ENCODE measurements around the gene POLR3GL. TPM values are rescaled to one million over a fixed set of nuclear protein-coding genes. Genes with fewer than 3 reads are reported as not detected.

The POLR3GL gene
- total and polyA plus RNA-seq, 5 donors from 2014 or later: 30.8 to 129 (median 106) TPM

DNA sequence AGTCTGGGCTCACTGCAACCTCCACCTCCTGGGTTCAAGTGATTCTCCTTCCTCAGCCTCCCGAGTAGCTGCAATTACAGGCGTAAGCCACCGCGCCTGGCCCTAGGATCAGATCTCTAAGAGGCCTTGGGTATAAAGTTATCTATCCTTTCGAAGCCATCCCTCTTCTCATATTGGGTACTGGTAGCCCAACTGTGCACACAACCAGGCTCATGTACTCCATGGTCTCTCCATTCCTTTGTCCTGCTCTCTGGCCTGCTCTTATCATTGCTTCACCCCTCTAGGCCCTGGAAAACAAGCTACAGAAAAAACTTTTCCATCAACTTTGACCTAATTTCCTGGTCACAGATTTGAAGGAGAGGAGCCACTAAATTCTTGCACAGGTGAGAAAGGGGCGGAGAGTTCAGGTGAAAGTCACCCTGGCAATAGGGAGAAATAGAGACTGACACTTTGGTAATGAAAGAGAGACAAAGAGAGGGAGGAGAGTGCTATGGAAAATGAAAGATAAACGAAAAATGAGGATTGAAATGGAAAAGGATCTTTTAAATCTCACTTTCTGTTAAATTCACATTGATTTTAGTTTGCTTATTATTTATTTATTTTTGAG is 25.9 kb downstream of the POLR3GL start:
- Mint-ChIP-seq H3K27ac (peak overlapping the region; percentile 62 to 82 (median 68)), H3K36me3 (peaks cover 37% of the 10 kb centered on the region), H3K9me3 (peaks cover 0 to 4% (median 1%) of the 10 kb centered on the region in 7 donors), H3K4me3 (peak overlapping the region; percentile 90 to 100 (median 98)), H3K27me3 (no peaks in the 10 kb centered on the region), H3K4me1 (peaks cover 19 to 70% (median 55%) of the 10 kb centered on the region in 4 donors)
- Histone ChIP-seq H3K4me1 (ENCODE audit: control insufficient read depth, insufficient read depth, low read length, poor library complexity, severe bottlenecking) (peaks cover 51% of the 10 kb centered on the region), H3K36me3 (ENCODE audit: control insufficient read depth, insufficient read depth, low read length) (peaks cover 36% of the 10 kb centered on the region), H3K27ac (ENCODE audit: insufficient read depth, low read length, poor library complexity, severe bottlenecking) (peak overlapping the region; percentile 42), H3K4me3 (ENCODE audit: low read depth, low read length) (peak overlapping the region; percentile 40), H3K27me3 (ENCODE audit: control insufficient read depth, insufficient read depth, low read length) (no peaks in the 10 kb centered on the region), H3K9me3 (ENCODE audit: control insufficient read depth in 2 of 2, low read length in 2 of 2) (no peaks in the 10 kb centered on the region)
- DNase-seq (peak in 1 of 3 donors; percentile 10), ATAC-seq (ENCODE audit: low read depth in 2 of 2) (no peak)

DNA sequence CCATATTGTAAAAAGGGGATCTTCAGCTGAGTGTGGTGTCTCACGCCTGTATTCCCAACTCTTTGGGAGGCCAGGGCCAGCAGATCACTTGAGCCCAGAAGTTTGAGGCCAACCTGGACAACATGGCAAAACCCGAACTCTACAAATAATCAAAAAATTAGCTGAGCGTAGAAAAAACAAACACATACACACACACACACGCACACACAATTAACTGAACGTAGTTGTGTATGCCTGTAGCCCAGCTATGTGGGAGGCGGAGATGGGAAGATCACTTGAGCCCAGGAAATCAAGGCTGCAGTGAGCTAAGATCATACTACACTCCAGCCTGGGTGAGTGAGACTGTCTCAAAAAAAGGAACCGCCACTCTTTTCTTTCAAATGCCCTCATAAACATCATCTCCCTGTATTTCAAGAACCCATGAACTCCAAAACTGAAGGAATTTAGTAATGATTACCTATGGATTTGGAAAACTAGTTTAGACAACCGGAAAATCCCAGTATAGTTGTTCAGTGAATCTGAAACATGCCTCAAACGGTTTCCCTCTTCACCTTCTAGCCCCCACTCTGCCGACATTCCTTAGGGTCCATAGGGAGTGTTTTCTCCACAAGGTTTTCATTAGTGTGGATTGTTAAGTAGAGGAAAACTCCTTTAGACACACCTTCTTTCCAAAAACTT is 27.4 kb downstream of the POLR3GL start:
- no peaks in the 10 kb centered on the region for H3K27me3 ChIP-seq (ENCODE audit: control insufficient read depth, insufficient read depth, low read length)
- peaks cover 42% of the 10 kb centered on the region for H3K36me3 ChIP-seq (ENCODE audit: control insufficient read depth, insufficient read depth, low read length)
- no peaks in the 10 kb centered on the region for H3K9me3 ChIP-seq (ENCODE audit: control insufficient read depth in 2 of 2, low read length in 2 of 2)
- Mint-ChIP-seq H3K4me3 (peak overlapping the region; percentile 90 to 100 (median 98)), H3K4me1 (peaks cover 19 to 59% (median 49%) of the 10 kb centered on the region in 4 donors), H3K9me3 (peaks cover 0 to 10% (median 1%) of the 10 kb centered on the region in 7 donors), H3K27me3 (no peaks in the 10 kb centered on the region), H3K36me3 (peaks cover 49% of the 10 kb centered on the region), H3K27ac (peak overlapping the region in 2 of 3 donors; percentile 88 to 96)
- ATAC-seq (ENCODE audit: low read depth in 2 of 2) (no peak), DNase-seq (peak in 1 of 3 donors; percentile 24)
- H3K4me3 ChIP-seq (ENCODE audit: low read depth, low read length): peak overlapping the region; percentile 97
- H3K27ac ChIP-seq (ENCODE audit: insufficient read depth, low read length, poor library complexity, severe bottlenecking): peak overlapping the region; percentile 93
- peaks cover 45% of the 10 kb centered on the region for H3K4me1 ChIP-seq (ENCODE audit: control insufficient read depth, insufficient read depth, low read length, poor library complexity, severe bottlenecking)

DNA sequence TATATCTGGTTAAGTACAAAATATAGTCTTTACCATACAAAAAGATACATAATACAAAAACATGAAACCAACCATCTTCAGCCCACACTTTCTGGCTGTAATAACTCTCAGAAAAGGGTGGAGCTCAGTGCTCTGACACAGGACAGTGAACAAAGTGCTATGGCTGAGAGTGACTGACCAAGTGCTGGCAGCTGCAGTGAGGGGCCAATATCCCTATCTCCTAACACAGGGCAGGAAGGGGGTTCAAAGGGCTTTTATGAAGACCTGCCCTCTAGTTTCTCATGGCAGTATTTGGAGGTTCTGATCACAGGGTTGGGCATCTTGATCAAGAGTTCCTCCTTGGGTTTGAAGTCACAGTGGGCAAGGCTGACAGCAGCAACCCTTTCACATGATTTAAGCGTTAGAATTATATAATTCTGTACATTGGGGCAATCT is 28.0 kb downstream of the POLR3GL start:
- DNase-seq (peak in 1 of 3 donors; percentile 22), ATAC-seq (ENCODE audit: low read depth in 2 of 2) (no peak)
- Mint-ChIP-seq H3K27me3 (no peaks in the 10 kb centered on the region), H3K9me3 (peaks cover 0 to 10% (median 1%) of the 10 kb centered on the region in 7 donors), H3K4me3 (peak overlapping the region; percentile 90 to 100 (median 98)), H3K27ac (peak overlapping the region; percentile 83 to 96 (median 85)), H3K4me1 (peaks cover 18 to 61% (median 48%) of the 10 kb centered on the region in 4 donors), H3K36me3 (peaks cover 49% of the 10 kb centered on the region)
- Histone ChIP-seq H3K4me3 (ENCODE audit: low read depth, low read length) (peak overlapping the region; percentile 97), H3K9me3 (ENCODE audit: control insufficient read depth in 2 of 2, low read length in 2 of 2) (no peaks in the 10 kb centered on the region), H3K27ac (ENCODE audit: insufficient read depth, low read length, poor library complexity, severe bottlenecking) (peak overlapping the region; percentile 93), H3K36me3 (ENCODE audit: control insufficient read depth, insufficient read depth, low read length) (peaks cover 42% of the 10 kb centered on the region), H3K27me3 (ENCODE audit: control insufficient read depth, insufficient read depth, low read length) (no peaks in the 10 kb centered on the region), H3K4me1 (ENCODE audit: control insufficient read depth, insufficient read depth, low read length, poor library complexity, severe bottlenecking) (peaks cover 50% of the 10 kb centered on the region)

DNA sequence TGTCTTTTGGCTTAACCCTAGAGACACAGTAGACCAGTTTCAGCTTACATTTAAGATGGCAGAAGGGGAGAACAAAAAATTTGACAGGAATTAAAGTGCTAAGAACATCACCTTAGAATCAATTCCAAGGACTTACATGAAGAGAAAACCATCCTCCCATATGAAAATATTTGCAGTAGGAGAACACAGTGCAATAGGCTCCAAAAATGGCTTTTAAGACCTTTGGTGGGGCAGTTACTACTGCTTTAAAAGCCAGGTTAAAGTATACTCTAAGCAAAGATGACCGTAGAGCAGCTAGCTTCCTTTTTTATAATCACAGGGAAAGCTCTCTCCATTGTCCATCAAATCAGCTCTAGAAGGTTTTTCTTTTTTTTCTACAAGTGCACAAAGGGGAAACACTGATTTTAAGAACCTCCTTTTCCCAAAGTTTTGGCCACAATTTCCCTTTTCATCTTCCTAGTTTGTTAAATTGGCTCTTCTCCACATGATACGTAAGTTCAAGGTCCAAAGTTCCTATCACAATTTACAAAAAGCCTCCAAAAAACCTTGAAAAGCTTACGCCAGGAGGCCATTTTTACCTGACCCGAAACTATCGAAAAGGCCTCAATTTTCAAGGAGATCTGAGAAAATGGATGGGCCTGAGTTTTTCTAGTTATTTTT is 28.6 kb downstream of the POLR3GL start:
- no peaks in the 10 kb centered on the region for H3K27me3 Mint-ChIP-seq

DNA sequence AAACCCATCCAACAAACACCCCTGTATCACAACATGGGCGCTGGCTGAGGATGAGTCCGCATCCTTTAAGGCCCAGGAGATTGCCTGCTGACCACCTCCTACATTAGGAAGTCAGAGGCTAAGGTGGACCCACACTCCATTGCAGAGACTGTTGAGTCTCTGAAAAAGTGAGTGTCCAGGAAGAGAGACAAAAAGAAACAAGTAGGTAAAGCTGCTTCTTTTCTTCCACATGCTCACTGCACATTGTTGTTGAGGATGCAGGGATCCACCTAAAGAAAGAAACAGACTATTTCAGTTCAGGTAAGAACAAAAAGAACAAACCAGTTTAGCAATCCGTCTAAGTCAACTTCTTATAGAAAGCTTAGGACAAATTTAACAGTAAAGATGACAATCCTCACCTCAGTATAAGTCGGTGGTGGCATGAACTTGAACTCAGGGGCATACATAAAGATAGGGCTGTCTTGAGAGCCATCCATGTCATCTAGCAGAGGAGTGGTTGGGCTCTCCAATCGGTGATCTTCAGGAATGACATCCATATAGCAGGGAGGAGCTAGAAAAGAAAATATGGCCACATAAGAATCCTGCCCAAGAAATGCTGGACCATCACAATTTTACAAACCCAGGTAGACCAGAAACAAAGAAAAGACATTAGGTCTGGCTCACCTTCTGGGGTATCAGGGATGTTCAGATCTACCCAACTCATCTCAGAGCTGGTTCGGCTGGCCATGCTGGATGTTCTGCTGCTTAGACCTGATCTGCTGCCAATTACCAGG is 29.3 kb downstream of the POLR3GL start:
- no peak for ATAC-seq (ENCODE audit: low read depth in 2 of 2)

More for the DNA sequence above, 28.6 kb downstream of the POLR3GL start:
- H3K4me3 ChIP-seq (ENCODE audit: low read depth, low read length): peak overlapping the region; percentile 97
- DNase-seq (no peak), ATAC-seq (ENCODE audit: low read depth in 2 of 2) (no peak)
- peak overlapping the region; percentile 96 to 100 (median 97) for H3K27ac Mint-ChIP-seq
- no peaks in the 10 kb centered on the region for H3K9me3 ChIP-seq (ENCODE audit: control insufficient read depth in 2 of 2, low read length in 2 of 2)
- H3K27ac ChIP-seq (ENCODE audit: insufficient read depth, low read length, poor library complexity, severe bottlenecking): peak overlapping the region; percentile 93
- H3K4me3 Mint-ChIP-seq: peak overlapping the region; percentile 90 to 100 (median 98)
- H3K4me1 Mint-ChIP-seq: peaks cover 14 to 61% (median 46%) of the 10 kb centered on the region in 4 donors
- H3K27me3 ChIP-seq (ENCODE audit: control insufficient read depth, insufficient read depth, low read length): no peaks in the 10 kb centered on the region
- H3K9me3 Mint-ChIP-seq: peaks cover 0 to 10% (median 1%) of the 10 kb centered on the region in 7 donors
- H3K36me3 ChIP-seq (ENCODE audit: control insufficient read depth, insufficient read depth, low read length): peaks cover 42% of the 10 kb centered on the region
- H3K36me3 Mint-ChIP-seq: peaks cover 49% of the 10 kb centered on the region
- H3K4me1 ChIP-seq (ENCODE audit: control insufficient read depth, insufficient read depth, low read length, poor library complexity, severe bottlenecking): peaks cover 50% of the 10 kb centered on the region

DNA sequence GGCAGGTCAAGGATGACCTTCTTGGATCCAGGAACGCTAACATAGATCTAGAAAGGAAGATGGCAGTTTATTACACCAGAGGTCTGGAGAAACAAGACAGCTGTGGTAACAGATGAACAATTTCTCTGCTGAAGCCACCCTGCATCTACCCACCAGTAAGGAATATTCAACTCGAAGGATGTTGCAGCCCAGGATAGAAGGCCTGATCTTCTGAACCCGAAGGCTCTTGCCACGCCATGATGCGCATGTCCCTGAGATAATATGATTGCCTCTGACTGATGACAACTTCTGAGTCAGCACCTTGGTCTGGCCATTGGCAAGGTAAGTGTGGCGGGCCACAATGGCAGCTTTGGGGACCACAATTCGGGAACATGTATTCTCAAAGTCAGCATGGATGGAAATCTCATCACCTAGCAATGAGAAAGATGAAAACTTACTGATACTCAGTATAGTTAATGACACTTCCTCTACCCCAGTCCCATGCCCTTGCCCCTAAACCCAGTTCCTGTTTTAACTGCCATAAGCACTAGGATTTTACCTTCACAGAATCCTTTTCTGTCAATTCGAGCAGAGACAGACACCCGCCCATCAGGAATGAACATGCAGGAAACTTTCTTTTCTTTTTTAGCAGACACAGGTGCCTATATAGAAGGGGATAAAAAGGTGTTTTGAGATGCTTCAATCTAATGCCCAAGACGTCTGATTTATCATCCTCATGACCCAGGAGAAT is 30.1 kb downstream of the POLR3GL start:
- Mint-ChIP-seq H3K4me3 (peak overlapping the region; percentile 90 to 100 (median 98)), H3K9me3 (peaks cover 0 to 10% (median 1%) of the 10 kb centered on the region in 7 donors), H3K27ac (peak overlapping the region; percentile 90 to 100 (median 96)), H3K4me1 (peaks cover 6 to 63% (median 48%) of the 10 kb centered on the region in 4 donors), H3K27me3 (no peaks in the 10 kb centered on the region), H3K36me3 (peaks cover 49% of the 10 kb centered on the region)
- Histone ChIP-seq H3K27me3 (ENCODE audit: control insufficient read depth, insufficient read depth, low read length) (no peaks in the 10 kb centered on the region), H3K4me1 (ENCODE audit: control insufficient read depth, insufficient read depth, low read length, poor library complexity, severe bottlenecking) (peaks cover 64% of the 10 kb centered on the region), H3K36me3 (ENCODE audit: control insufficient read depth, insufficient read depth, low read length) (peaks cover 42% of the 10 kb centered on the region), H3K9me3 (ENCODE audit: control insufficient read depth in 2 of 2, low read length in 2 of 2) (no peaks in the 10 kb centered on the region), H3K27ac (ENCODE audit: insufficient read depth, low read length, poor library complexity, severe bottlenecking) (peak overlapping the region; percentile 93), H3K4me3 (ENCODE audit: low read depth, low read length) (peak overlapping the region; percentile 97)
- DNase-seq (peak in 2 of 3 donors; percentile 25 to 50), ATAC-seq (ENCODE audit: low read depth in 2 of 2) (no peak)

More for the DNA sequence above, 29.3 kb downstream of the POLR3GL start:
- Mint-ChIP-seq H3K9me3 (peaks cover 0 to 10% (median 1%) of the 10 kb centered on the region in 7 donors), H3K4me1 (peaks cover 9 to 62% (median 46%) of the 10 kb centered on the region in 4 donors), H3K36me3 (peaks cover 49% of the 10 kb centered on the region), H3K27me3 (no peaks in the 10 kb centered on the region), H3K4me3 (peak overlapping the region; percentile 90 to 100 (median 98)), H3K27ac (peak overlapping the region; percentile 96 to 100 (median 97))
- DNase-seq: no peak
- Histone ChIP-seq H3K4me3 (ENCODE audit: low read depth, low read length) (peak overlapping the region; percentile 97), H3K4me1 (ENCODE audit: control insufficient read depth, insufficient read depth, low read length, poor library complexity, severe bottlenecking) (peaks cover 57% of the 10 kb centered on the region), H3K36me3 (ENCODE audit: control insufficient read depth, insufficient read depth, low read length) (peaks cover 42% of the 10 kb centered on the region), H3K27me3 (ENCODE audit: control insufficient read depth, insufficient read depth, low read length) (no peaks in the 10 kb centered on the region), H3K27ac (ENCODE audit: insufficient read depth, low read length, poor library complexity, severe bottlenecking) (peak overlapping the region; percentile 93), H3K9me3 (ENCODE audit: control insufficient read depth in 2 of 2, low read length in 2 of 2) (no peaks in the 10 kb centered on the region)

Data from CD4-positive, CD25-positive, alpha-beta regulatory T cell (primary cell).